ENCODE results near the gene ERN1.

DNA sequence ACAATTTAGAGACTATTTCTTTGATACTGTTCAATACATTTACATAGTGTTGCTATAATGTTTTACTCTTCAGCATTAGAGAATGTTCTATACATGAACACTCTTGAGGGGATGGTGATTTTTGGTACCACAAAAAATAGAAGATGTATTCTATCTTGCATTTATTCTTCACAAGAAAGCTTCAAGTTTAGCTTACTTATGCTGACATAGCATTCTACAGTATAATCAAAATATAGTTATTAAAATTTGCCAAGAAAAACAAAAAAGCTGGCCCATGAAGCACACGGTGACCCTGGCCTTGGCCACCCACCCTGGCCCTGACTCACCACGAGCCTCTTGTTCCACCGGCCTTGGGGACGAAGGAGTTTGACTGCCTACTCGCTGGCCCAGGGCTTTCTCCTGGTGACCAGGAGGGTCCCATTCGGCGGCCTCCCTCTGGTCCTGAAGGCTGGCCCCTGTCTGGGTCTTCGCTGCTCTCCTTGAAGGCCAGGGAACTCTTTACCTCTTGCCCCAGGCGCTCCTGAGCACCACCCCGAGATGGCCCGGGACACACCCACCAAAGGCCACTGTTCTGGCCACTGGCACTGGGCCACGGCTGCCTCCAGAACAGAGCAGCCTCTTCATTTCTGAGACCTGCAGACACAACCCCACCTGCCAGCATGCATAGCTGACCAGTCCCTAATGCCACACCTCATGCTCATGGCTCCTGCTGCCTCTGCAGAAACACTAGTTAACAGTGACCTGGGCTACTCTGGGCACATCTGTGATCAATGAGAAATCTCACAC lies 87.1 kb downstream of the ERN1 start:
- no peak for TF ChIP-seq CTCF (optimal IDR thresholded peaks at IDR 0.05 in 1 of 3, IDR thresholded peaks at IDR 0.05 in 1 of 3, conservative IDR thresholded peaks at IDR 0.05 in 1 of 3; ENCODE audit: extremely low read depth in 1 of 3, insufficient read depth in 2 of 3, low read length in 3 of 3)
- no peak for TF ChIP-seq EZH2 (IDR thresholded peaks at IDR 0.05; ENCODE audit: low read length)
